Bone marrow (tissue), 2 donors: ENCODE data around the gene TBC1D24.
A peak's percentile ranks its signal among the peaks of the same experiment; 100 is the strongest.
"Not testable (repeated sequence)": the region's sequence is repeated elsewhere in the genome, so short reads cannot be mapped to it uniquely, and the experiment has no call there.

Experiments
- DNase-seq, 2 donors: peaks; one replicate each; lab custom pipeline; 2025; lab: John Stamatoyannopoulos, UW

Gene TBC1D24

DNA sequence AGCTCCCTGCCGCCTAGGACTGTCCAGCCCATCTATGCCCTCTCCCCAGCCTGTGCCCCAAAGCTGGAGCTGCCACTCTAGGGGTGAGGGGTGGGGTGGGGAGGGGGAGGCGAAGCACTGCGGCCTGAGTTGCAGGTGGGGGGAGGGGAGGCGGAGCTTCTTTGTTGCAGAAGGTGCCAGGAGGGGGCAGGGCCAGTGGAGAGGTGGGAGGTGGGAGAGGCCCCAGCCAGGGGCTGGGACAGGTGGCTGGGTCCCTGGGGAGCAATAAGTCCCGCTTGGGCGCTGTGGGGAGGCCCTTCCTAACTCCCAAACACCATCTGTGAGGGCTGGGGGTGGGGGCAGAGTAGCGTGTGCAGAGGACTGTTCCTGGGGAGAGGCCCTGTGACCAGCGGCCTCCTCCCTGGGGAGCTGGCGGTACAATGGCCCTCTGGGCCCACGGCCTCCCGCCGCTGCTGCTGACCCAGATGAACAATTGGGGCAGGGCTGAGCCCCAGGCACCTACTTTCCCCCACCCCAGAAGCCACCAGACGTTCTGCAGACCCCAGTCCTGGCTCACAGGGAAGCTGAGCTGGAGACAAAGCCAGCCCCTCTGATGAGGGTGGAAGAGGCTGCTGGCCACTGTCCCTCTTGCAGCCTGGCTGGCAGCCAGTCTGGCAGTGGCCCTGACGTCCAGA is 6.1 kb upstream of the TBC1D24 start:
- no peak for DNase-seq

DNA sequence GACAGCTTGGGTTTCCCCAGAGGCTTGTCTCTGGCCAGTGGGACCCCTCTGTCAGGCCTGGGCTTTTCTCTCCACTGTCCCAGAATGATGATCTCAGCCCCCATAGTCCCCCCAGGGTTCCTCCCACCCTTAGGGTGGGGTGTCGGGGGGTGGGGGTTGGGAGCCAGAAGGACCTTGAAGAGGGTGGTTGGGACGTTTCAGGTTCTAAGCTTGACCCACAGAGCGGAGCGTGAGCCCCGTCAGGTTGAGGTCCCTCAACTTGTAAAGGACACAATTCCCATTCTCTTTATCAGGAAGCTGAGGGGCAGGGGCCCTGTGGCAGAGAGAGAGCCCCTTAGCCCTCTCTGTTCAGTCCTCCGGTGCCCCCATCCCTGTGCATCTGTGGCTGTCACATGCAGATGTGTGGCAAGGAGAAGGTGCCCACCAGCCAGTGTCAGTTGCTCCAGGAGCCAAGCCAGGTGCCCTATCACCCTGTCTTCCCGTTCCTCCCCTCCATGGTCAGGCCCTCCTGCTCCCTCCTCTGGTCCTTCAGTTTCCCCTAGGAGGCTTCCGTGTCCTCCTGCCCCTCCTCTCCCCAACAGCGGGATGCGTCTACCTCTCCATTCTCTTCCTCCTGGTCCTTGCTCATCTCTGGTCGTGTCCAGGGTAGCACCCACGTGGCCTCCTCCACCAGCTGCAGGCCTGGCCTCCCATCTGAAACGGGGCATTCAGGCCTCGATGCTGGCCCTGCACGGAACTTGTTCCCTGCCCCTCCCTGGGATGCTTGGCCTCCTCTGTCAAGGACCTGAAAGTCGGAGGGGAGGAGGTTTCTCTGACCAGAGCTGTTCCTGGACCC is 5.3 kb upstream of the TBC1D24 start:
- DNase-seq = no peak

GRCh38 chr16:2470234-2470601 is 4.7 kb upstream of the TBC1D24 start:
- DNase-seq = no peak

GRCh38 chr16:2470603-2471015 is 4.3 kb upstream of the TBC1D24 start:
- no peak for DNase-seq

- no peak for DNase-seq
These were observed 3.8 kb upstream of the TBC1D24 start, which contains the start of gene NTN3 for GRCh38 chr16:2471016-2471652. NTN3 (plus strand) TSS chr16:2471297; CDS start chr16:2471702, 405 bp downstream.

- DNase-seq = no peak
These were observed 3.1 kb upstream of the TBC1D24 start for GRCh38 chr16:2471653-2472487.

DNA sequence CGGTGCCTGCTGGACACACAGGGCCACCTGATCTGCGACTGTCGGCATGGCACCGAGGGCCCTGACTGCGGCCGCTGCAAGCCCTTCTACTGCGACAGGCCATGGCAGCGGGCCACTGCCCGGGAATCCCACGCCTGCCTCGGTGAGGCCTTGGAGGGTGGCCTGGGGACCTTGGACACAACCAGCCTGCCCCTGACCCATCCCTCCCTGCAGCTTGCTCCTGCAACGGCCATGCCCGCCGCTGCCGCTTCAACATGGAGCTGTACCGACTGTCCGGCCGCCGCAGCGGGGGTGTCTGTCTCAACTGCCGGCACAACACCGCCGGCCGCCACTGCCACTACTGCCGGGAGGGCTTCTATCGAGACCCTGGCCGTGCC is 2.5 kb upstream of the TBC1D24 start:
- no peak for DNase-seq

DNA sequence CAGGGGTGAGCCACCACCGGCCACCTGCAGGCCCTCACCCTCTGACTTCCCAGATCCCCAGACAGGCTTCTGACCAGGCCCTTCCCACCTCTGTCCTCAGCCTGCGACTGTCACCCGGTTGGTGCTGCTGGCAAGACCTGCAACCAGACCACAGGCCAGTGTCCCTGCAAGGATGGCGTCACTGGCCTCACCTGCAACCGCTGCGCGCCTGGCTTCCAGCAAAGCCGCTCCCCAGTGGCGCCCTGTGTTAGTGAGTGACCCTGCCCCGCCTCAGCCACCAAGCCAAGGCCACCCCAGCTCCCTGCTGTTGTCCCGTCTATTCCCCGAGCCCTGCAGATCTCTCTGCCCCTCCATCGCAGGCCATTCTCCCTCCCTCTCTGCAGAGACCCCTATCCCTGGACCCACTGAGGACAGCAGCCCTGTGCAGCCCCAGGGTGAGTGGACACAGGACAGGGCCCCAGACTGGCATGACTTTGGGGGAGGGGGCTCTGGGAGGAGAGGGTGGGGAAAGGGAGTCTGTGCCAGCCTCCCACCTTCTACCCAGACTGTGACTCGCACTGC is 2.0 kb upstream of the TBC1D24 start:
- no peak for DNase-seq

DNA sequence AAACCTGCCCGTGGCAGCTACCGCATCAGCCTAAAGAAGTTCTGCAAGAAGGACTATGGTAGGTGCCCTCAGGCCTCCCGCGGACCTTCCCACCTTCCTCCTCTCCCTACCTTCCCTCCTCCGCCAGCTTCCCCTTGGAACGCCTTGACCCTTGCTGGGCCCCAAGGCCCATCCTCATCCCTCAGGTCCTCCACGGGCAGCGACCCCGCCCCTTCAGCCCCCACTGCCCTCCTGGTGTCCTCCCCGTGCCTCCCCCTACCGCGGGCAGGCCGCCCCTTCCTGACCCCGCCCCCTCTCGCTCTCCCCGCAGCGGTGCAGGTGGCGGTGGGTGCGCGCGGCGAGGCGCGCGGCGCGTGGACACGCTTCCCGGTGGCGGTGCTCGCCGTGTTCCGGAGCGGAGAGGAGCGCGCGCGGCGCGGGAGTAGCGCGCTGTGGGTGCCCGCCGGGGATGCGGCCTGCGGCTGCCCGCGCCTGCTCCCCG is 1.4 kb upstream of the TBC1D24 start:
- DNase-seq = no peak

DNA sequence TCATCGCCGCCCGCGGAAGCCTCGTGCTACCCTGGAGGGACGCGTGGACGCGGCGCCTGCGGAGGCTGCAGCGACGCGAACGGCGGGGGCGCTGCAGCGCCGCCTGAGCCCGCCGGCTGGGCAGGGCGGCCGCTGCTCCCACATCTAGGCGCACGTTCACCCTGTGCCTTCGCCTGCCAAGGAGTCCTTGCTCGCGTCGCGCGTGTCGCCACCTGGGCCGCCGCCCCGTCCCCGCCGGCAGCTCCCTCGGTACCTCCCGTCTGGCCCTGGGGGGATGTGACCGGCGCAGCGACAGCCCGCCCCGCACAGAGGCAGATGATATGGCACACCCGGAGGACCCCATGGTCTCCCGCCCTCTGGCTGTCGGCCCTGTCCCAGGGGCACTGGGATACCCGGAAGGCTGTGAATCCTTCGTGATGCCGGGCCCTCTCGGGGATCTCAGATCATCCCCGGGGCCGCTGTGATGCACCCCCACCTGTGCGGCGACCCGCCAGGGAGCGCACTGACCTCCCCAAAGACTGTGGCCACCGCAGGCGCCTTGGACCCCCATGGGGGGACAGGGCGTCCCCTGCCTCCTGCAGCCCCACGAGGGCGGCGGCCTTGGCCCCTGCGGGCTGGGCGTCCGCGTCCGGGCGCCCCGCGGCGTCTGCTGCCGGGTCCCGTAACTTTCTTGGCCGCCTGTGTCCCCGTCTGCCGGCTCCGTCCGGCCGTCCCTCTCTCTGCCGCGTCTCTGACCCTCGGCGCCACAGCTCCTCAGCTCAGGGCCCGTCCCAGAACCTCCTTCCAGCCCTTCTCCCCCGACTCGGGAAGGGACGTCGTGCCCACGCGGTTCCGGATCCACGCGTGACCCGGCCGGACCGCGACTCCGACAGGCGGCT is 689 bp upstream of the TBC1D24 start:
- DNase-seq = peak in 1 of 2 donors; percentile 64

DNA sequence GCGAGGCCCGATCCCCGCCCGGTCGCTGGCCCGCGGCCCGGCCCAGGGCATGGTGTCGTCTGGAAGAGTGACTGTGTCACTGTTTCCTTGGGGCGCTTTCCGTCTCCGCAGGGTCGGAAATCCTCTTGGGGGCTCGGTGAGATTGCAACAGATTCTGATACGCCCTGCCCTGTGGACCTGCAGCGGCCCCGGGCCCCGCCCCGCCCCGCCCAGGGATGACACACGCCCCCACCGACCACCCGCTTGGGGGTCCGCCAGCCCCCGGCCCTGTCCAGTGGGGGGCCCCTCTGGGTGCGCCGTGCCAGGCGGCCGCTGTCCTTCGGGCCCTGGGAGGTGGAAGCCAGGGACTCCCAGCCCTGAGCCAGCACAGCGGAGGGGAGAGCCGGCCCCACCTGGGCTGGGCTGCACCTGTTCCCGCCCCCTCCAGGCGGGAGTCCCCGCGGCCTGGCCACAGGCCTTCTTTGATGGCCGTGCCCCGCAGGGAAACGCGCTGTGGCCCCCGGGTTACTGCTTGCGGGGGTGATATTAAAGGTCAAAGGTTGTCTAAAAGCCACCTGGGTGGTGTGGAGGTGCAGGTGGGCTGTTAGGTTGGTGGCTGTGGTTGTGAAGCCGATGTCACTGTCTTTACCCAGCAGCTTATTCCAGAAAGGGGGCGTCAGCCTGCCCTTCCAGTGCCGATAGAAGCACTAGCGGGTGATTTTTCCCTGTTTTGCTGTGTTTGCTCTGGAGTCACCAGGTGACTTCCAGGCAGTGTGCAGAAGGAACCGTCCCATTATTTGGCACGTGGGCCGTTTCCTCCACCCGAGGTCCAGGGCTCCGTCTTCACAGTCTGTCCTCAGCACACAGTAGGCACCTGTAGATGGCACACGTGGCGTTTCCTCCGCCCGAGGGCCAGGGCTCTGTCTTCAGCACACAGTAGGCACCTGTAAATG is 752 bp downstream of the TBC1D24 start:
- DNase-seq = peak in 1 of 2 donors; percentile 20

GRCh38 chr16:2476345-2476720 is 1.4 kb downstream of the TBC1D24 start:
- DNase-seq = no peak

GRCh38 chr16:2476741-2477140 is 1.8 kb downstream of the TBC1D24 start:
- DNase-seq = no peak

GRCh38 chr16:2477327-2477726 is 2.4 kb downstream of the TBC1D24 start:
- DNase-seq = no peak

GRCh38 chr16:2478279-2478678 is 3.4 kb downstream of the TBC1D24 start:
- DNase-seq = no peak

- DNase-seq = not testable (repeated sequence)
These were observed 5.1 kb downstream of the TBC1D24 start for GRCh38 chr16:2479996-2480395.

- no peak for DNase-seq
These were observed 6.0 kb downstream of the TBC1D24 start for GRCh38 chr16:2480948-2481347.

DNA sequence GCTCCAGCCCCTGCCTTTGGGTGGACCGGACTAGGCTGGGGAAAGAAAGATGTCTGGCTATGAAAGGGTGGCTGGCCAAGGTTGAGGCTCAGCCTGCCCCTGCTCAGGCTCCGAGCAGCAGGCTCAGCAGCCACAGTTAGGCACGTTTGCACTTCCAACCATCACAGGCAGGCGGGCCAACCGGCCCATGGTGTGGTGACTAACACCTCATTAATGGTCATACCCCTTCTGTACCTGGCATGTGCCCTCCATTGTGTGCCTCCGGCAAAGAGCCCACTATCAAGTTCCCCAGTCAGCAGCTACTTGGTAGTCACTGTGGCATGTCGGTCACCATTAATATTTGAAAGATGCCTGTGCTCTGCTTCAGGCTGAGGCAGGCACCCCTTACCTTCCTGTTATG is 6.7 kb downstream of the TBC1D24 start:
- no peak for DNase-seq

DNA sequence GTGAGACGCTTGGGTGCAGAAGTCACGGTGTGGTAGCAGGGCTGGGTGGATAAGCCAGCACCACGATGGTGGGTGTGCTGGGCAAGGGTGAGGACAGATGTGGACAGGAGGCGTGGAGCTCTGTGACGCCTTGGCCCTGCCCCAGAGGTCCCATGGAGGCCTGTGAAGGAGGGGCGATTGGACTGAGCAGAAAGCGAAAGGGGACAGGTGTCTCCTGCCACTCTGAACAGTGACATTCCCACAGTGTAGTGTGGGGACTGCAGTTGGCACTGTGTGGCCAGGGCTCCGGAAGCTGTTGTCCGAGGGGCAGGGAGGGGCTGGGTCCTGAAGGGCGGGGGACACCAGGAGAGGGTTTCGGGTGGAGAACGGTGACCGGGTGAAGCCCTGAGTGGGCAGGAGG is 7.3 kb downstream of the TBC1D24 start:
- DNase-seq = no peak
